Measurements from ENCODE around the gene ASTN1.

Gene ASTN1

DNA sequence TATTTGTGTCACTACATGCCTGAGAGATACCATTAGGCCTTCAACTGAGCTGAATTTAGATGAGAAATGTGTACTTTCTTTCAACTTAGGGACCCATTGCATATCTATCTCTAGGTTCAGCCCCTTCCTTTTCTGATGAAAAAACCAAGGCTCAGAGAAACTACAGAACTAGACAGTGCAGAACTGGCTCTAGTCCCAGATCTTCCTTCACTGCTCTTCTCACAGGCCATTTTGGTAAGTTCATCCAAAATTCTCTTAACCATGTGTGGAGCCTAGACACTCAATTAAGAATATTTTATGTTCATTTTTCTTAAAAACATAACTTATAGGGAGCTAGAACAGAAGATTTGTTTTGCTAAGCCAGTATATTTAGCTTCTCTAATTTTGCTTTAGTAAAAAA is 128.9 kb downstream of the ASTN1 start:
- DNase-seq (ENCODE audit: low read depth): no peak

GRCh38 chr1:177033628-177034027 is 130.9 kb downstream of the ASTN1 start:
- DNase-seq (ENCODE audit: low read depth): no peak

DNA sequence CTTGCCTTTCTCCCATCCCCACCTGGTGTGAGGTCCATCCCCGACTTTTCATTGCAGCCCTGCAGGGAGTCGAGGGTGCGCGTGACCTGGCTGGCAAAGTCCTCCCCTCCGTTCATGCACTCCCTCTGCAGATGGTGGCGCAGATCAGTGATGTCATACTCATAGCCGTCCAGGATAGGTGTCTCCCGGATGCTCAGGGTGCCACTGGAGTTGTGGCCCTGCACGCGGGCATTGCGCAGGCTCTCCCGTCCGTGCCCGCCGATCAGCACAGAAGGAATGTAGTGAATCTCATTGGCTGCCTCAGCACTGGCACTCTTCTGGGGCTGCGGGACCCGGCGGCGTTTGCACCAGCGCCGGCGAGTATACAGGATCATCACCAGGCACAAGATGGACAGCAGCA is 132.1 kb downstream of the ASTN1 start:
- DNase-seq (ENCODE audit: low read depth): no peak

- DNase-seq (ENCODE audit: low read depth): no peak
Observed at GRCh38 chr1:177024623-177025022, 139.9 kb downstream of the ASTN1 start.

DNA sequence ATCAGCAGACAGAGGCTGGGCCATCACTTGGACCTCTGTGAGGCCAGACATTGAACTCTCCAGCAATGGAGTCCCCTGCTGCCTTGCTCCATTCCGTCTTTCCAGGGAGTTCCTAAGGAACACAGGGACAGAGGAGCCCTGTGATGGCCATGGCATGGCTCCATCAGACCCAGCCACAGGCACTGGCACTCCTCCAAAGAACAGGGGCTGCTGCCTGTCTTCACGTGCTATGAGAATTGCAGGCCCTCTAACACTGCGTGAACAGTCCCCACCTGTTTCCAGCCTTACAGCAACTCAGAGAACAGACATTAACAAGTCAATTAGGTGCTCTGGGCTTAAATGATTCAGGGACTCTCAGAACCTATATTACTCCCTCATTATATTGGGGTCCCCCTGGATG is 140.8 kb downstream of the ASTN1 start:
- no peak for DNase-seq (ENCODE audit: low read depth)

DNA sequence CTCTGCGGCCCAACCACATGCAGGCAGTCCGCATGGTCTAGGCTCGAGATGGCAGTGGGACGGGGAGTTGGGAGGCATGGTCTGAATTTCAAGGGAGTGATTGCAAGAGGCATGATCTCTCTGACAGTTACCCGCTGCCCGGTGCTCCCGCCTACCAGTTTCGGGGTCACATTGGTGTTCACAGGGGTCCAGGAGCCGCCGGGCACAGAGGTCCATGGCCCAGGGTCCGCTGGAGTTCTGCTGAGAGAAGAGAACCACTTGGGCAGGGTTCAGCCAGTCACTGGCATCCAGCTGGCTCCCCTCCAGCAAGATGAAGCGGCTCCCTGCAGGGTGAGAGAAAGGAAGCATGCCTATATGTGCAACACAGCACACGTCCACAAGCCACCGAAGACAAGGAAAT is 141.3 kb downstream of the ASTN1 start:
- no peak for DNase-seq (ENCODE audit: low read depth)

DNA sequence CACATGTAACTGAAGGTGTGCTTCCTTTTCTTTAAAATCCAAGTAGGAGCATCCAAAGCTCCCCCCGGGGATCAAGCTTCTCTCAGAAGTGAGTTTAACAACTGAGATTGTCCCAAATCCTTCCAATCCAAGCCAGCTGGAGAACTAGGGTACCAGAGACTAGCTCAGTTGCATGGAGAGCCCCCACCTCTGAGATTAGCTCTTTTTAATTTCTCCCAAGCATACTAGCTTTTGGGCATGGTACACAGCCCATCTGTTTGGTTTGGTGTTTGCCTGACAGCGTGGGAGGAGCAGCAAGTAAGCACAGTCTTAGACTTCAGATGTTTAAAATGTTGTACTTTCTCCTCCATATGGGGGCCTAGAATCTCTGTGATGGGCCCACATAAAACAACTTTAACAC is 142.8 kb downstream of the ASTN1 start:
- DNase-seq (ENCODE audit: low read depth): no peak

- DNase-seq (ENCODE audit: low read depth): no peak
Observed at GRCh38 chr1:177020851-177021589, 143.5 kb downstream of the ASTN1 start.

GRCh38 chr1:177017287-177017852 is 147.1 kb downstream of the ASTN1 start:
- no peak for DNase-seq (ENCODE audit: low read depth)

GRCh38 chr1:177014325-177014724 is 150.2 kb downstream of the ASTN1 start:
- DNase-seq (ENCODE audit: low read depth): no peak

DNA sequence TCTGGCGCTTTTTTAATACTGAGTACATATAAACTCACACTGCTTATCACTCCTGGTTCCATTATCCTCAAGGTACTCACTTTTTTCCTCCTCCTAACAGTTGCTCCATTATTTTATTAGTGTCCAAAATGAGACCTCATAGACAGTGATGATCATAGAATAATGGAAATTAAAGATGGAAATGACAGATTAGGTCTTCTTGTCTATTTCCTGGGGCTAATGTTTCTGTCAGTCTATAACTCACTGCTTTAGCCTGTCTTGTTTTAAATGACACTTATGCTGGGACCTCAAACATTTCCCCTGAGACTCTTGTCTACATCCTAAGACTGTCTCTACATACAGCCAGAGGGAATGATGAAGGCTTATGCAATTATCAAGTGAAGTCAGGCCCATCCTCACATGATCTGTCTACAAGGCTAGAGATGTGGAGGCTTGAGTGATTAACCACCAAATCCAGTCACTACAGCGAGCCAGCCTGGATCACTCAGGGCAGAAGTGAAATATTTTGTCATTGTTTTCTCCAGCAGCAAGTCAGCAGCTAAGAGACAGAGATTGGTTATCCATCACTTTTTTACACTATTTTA is 152.1 kb downstream of the ASTN1 start:
- DNase-seq (ENCODE audit: low read depth): no peak

- no peak for DNase-seq (ENCODE audit: low read depth)
Observed at GRCh38 chr1:177011508-177011907, 153.0 kb downstream of the ASTN1 start.

DNA sequence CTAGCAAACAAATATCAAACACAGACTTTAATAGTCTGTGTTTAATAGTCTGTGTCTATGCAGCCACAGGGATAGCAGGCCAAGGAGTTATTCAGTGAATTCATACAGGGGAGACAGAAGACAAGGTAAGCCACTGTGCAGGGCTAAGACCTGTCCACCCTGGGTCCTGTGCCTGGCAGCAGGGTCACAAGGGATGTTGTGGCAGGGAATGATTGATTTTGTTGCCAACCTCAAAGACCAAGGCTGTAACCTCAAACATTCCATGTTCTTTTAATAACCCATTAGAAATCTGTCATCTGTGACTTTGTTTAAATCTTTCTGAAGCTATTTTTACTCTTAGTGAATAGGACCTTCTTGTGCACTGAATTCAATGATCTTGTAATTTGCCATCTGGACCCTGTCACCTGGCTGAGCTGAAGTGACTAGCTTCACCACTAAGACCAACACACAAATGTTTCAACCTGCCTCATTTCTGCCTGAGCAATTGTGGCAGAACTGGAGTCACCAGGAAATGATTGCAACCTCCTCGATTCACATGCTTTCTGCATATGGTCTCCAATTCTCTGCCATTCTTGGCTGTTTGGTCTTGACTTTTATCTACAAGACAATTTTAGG is 154.2 kb downstream of the ASTN1 start:
- no peak for DNase-seq (ENCODE audit: low read depth)

DNA sequence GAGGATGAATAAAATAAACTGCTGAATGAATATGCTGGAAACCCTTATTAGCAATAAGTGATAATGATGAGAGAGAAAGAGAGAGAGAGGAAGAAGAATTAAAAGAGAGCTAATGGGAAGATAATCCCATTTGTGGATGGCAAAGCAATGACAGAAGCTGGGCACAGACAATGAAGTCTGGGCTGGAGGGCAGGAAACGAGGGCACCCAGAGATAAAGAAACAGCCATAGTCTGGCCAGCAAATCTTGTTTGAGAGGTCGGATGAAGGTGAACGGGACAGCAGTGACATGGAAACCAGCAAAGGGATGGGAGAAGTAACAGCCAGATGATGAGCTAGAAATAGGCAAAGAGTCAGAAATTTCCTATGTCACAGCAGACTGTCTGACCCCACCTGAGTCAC is 155.9 kb downstream of the ASTN1 start:
- DNase-seq (ENCODE audit: low read depth): no peak

- DNase-seq (ENCODE audit: low read depth): no peak
Observed at GRCh38 chr1:177007437-177008161, 156.9 kb downstream of the ASTN1 start.

- no peak for DNase-seq (ENCODE audit: low read depth)
Observed at GRCh38 chr1:177002891-177003290, 161.6 kb downstream of the ASTN1 start.

DNA sequence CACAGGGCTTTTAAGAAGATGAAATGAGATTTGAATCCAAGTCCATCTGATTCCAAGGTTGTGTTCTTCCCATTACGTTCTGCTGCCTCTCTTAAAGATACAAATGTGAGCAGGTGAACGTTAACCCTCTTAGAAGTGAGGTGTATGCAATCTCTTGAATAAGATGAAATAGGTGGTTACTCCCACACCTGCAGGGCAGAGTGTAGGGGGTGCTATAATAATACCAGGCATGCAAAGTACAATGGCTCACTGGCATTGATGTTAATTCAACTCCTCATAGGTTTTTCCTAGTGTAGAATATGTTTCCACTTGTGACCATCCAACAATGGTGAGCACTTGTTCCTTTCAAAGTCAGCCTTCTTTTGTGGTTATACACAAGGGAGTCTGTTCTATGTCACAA is 163.0 kb downstream of the ASTN1 start:
- DNase-seq (ENCODE audit: low read depth): no peak

DNA sequence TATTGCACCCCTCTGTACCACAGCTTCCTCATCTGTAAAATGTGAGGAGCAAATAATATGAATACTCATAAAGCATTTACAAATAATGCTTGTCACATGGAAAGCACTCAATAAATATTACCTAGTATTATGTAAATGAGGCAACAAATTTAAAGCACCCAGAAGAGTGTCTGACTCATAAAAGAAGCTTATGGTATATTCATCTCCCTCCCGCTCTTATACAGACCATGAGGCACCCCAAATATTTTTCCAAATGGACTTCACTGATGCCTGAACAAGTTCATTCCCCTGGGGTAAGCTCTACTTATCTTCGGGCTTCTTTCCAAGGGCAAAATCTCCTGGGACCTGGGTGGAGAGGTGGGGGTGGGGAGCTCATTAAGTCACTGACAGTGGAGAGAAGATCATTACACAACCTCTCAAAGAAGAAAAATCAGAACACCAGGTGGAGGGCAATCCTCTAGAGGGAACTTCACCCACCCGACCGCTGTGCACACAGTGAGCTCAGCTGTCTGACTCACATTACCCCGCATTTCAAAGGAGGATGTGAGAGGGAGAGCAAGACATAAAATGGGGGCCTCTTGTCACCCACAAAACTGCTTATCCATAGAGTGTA is 166.2 kb downstream of the ASTN1 start:
- DNase-seq (ENCODE audit: low read depth): no peak

DNA sequence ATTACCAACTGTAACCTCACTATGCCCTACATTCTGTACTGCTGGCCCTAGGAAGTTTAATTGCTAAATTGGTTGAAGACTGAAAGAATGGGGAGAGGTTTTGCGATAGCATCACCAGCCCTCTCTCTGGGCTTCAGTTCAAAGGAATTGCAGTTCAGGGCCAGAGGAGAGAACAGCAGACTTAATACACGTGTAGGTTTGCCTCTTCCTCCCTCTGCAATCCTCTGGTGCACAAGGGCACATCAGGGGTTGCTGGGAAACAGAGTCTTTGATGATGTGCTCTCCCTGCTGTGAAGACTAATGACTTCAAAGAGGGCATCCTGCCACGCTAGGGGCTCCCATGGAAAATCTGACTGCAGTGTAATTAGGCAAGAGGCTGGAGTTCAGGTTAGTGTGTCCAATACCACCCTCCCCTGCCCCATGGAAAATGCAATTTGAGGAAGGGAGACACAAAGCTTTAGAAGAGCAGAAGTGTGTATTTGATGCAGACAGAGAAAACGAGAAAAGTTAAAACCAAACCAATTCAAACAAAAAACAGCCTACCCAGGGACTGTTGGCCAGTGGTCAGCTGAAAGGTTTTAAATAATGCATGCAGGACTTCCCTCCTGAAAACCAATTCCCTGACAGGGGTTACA is 167.9 kb downstream of the ASTN1 start:
- DNase-seq (ENCODE audit: low read depth): no peak

DNA sequence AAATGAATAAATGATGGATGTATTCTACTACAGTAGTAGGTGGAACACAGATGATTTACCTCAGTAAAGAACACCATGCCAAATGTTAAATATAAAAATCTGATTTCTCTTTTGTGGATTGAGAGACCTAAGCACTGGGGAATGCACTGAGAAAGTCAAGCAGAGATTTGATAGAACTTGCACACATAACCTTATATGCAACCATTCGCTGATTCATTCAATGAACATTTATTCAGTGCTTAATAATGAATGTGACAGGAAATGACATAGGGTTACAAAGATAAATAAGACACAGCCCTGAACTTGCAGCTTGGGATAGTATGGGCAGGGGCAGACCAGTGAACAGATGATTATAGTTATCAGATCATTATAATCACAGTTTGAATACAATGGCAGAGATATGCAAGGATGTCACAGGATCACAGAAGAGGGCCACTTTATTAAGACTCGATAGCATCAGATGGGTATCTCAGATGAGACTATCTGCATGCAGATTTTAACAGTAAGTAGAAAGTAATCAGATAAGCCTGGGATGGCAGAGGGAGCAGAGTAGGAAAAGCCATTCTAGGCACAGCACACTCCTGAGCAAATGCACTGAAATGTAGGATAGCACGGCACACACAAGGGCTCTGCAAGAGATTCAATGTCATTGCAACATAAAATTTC is 169.4 kb downstream of the ASTN1 start:
- no peak for DNase-seq (ENCODE audit: low read depth)

- no peak for DNase-seq (ENCODE audit: low read depth)
Observed at GRCh38 chr1:176993587-176993986, 170.9 kb downstream of the ASTN1 start.
